Ishikawa (cell line): ENCODE measurements around the gene DNAL1.

Experiments
- CEBPB ChIP-seq: IDR thresholded peaks from 2 replicates; pipeline ENCODE4 v1.6.1; 2012
- CREB1 ChIP-seq: IDR thresholded peaks from 2 replicates; pipeline ENCODE4 v1.6.1; 2012; ENCODE audit warnings: low read depth
- EGR1 ChIP-seq: IDR thresholded peaks from 2 replicates; pipeline ENCODE4 v1.6.1; 2012
- EP300 ChIP-seq: IDR thresholded peaks from 2 replicates; pipeline ENCODE4 v1.6.1; 2012; ENCODE audit warnings: borderline replicate concordance
- FOXM1 ChIP-seq: IDR thresholded peaks from 2 replicates; pipeline ENCODE4 v1.6.1; 2012; ENCODE audit warnings: low read depth, borderline replicate concordance
- MAX ChIP-seq: IDR thresholded peaks from 2 replicates; pipeline ENCODE4 v1.6.1; 2012
- NFIC ChIP-seq: IDR thresholded peaks from 2 replicates; pipeline ENCODE4 v1.6.1; 2012
- RAD21 ChIP-seq: IDR thresholded peaks from 2 replicates; pipeline ENCODE4 v1.6.1; 2012; ENCODE audit warnings: low read depth
- REST ChIP-seq: IDR thresholded peaks from 2 replicates; pipeline ENCODE4 v1.6.1; 2012; ENCODE audit warnings: low read depth, mild to moderate bottlenecking
- TAF1 ChIP-seq: IDR thresholded peaks from 2 replicates; pipeline ENCODE4 v1.6.1; 2012; ENCODE audit warnings: low read depth, mild to moderate bottlenecking
- TCF12 ChIP-seq: IDR thresholded peaks from 2 replicates; pipeline ENCODE4 v1.6.1; 2012; ENCODE audit warnings: low read depth
- TEAD4 ChIP-seq: IDR thresholded peaks from 2 replicates; pipeline ENCODE4 v1.6.1; 2012
- USF1 ChIP-seq: IDR thresholded peaks from 2 replicates; pipeline ENCODE4 v1.6.1; 2012
- YY1 ChIP-seq: IDR thresholded peaks from 2 replicates; pipeline ENCODE4 v1.6.1; 2012; ENCODE audit warnings: low read depth
- ZBTB7A ChIP-seq: IDR thresholded peaks from 2 replicates; pipeline ENCODE4 v1.6.1; 2012; ENCODE audit warnings: low read depth

DNAL1 gene

GRCh38 chr14:73660511-73660910 is 15.7 kb downstream of the DNAL1 start:
- TF ChIP-seq TAF1: no peak
- TF ChIP-seq EP300: no peak
- no peak for TF ChIP-seq EGR1
- no peak for TF ChIP-seq FOXM1
- no peak for TF ChIP-seq CREB1
- TF ChIP-seq TCF12: no peak
- TF ChIP-seq MAX: no peak
- TF ChIP-seq USF1: no peak
- no peak for TF ChIP-seq REST
- TF ChIP-seq NFIC: no peak
- no peak for TF ChIP-seq TEAD4
- TF ChIP-seq CEBPB: no peak
- no peak for TF ChIP-seq RAD21
- no peak for TF ChIP-seq YY1
- no peak for TF ChIP-seq ZBTB7A

GRCh38 chr14:73661872-73662271 is 17.1 kb downstream of the DNAL1 start:
- no peak for TF ChIP-seq FOXM1
- TF ChIP-seq EGR1: no peak
- no peak for TF ChIP-seq EP300
- TF ChIP-seq TAF1: no peak
- TF ChIP-seq NFIC: no peak
- TF ChIP-seq TEAD4: no peak
- no peak for TF ChIP-seq RAD21
- TF ChIP-seq CEBPB: no peak
- TF ChIP-seq MAX: no peak
- TF ChIP-seq YY1: no peak
- TF ChIP-seq REST: no peak
- no peak for TF ChIP-seq CREB1
- no peak for TF ChIP-seq ZBTB7A
- TF ChIP-seq USF1: no peak
- no peak for TF ChIP-seq TCF12

- TF ChIP-seq TAF1: no peak
- TF ChIP-seq ZBTB7A: no peak
- no peak for TF ChIP-seq YY1
- peak; percentile 41; the same call in 1 of the 2 replicates for TF ChIP-seq MAX
- TF ChIP-seq RAD21: peak; percentile 20; the same call in 1 of the 2 replicates
- TF ChIP-seq REST: no peak
- peak; percentile 83 for TF ChIP-seq TEAD4
- peak; percentile 9; the same call in 1 of the 2 replicates for TF ChIP-seq TCF12
Observed at GRCh38 chr14:73662487-73662943, 17.7 kb downstream of the DNAL1 start.

- TF ChIP-seq USF1: no peak
- TF ChIP-seq ZBTB7A: no peak
- no peak for TF ChIP-seq MAX
Observed at GRCh38 chr14:73663548-73664212, 18.9 kb downstream of the DNAL1 start.
